Measurements from ENCODE around the gene NKTR. TPM values are rescaled to one million over a fixed set of nuclear protein-coding genes. Genes with fewer than 3 reads are reported as not detected.

Gene NKTR
- total RNA-seq, 2 experiments from 2014 or later: 96.4 to 106 TPM

- CTCF ChIA-PET: interaction anchor here (0.7 to 1.0 kb wide), 2 partner anchors 20 to 89 kb away, joined by 3 read pairs; no protein-coding TSS in a partner anchor
- H3K27me3 Mint-ChIP-seq: peaks cover 2% of the 10 kb centered on the region
Observed at GRCh38 chr3:42654331-42655201, 54.1 kb downstream of the NKTR start.

GRCh38 chr3:42655331-42655888 is 54.9 kb downstream of the NKTR start:
- ChIA-PET POLR2A (no interaction called here), CTCF (interaction anchor here (0.6 kb wide), 1 partner anchor 20 kb away, joined by 3 read pairs; no protein-coding TSS in a partner anchor)
- no peak for DNase-seq
- Mint-ChIP-seq H3K4me3 (no peak overlapping the region), H3K9me3 (no peaks in the 10 kb centered on the region), H3K27ac (no peak overlapping the region), H3K36me3 (ENCODE audit: low read depth) (no peaks in the 10 kb centered on the region), H3K27me3 (peaks cover 2% of the 10 kb centered on the region), H3K4me1 (peaks cover 20% of the 10 kb centered on the region)

More at GRCh38 chr3:42654331-42655201, 54.1 kb downstream of the NKTR start:
- Mint-ChIP-seq H3K4me1 (peaks cover 20% of the 10 kb centered on the region), H3K4me3 (peak overlapping the region; percentile 10), H3K9me3 (no peaks in the 10 kb centered on the region), H3K36me3 (ENCODE audit: low read depth) (no peaks in the 10 kb centered on the region), H3K27ac (peak overlapping the region; percentile 19)
- no peak for DNase-seq
- POLR2A ChIA-PET: no interaction called here

DNA sequence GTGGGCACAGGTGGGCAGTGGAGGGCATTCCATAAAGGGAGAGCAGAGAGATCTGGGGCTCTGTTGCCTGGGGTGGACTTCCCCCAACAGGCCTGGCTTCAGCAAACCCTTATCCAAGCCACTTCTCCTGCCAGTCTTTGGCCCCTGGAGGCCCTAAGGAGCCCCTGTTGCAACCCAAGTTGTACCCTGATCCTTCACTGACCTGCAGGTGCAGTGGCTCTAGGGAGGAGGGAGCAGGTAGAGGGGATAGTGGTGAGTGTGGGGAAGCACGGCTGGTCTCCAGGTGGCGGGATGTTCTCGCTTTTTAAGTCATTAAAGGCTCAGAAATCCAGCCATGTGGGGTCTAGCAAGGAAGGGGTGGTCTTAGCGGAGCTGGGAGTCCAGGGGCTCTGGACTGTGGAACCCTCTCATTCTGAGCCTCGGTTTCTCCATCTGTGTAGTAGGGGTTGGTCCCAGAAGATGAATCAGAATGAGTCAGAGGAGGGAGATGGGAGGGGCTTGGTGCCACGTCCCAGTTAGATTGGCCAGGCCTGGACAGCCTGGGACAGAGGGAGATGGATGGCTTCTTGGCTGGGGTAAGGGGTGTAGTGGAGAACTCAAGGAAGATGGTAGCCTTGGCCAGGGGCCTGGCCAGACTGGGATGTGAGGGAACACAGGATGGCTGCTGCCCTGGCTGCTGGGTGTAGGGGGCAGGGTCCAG is 55.6 kb downstream of the NKTR start:
- H3K27me3 Mint-ChIP-seq: peaks cover 2% of the 10 kb centered on the region

GRCh38 chr3:42656680-42657610 is 56.5 kb downstream of the NKTR start:
- ChIA-PET POLR2A (no interaction called here), CTCF (interaction anchor here (0.8 to 2.8 kb wide), 2 partner anchors 9 kb away, joined by 3 to 6 read pairs; no protein-coding TSS in a partner anchor)
- Mint-ChIP-seq H3K27me3 (peaks cover 2% of the 10 kb centered on the region), H3K4me1 (peaks cover 19% of the 10 kb centered on the region), H3K4me3 (no peak overlapping the region), H3K9me3 (no peaks in the 10 kb centered on the region), H3K36me3 (ENCODE audit: low read depth) (no peaks in the 10 kb centered on the region), H3K27ac (no peak overlapping the region)
- DNase-seq: no peak

More for the DNA sequence above, 55.6 kb downstream of the NKTR start:
- Mint-ChIP-seq H3K9me3 (no peaks in the 10 kb centered on the region), H3K4me1 (peaks cover 20% of the 10 kb centered on the region), H3K4me3 (no peak overlapping the region), H3K27ac (no peak overlapping the region), H3K36me3 (ENCODE audit: low read depth) (no peaks in the 10 kb centered on the region)
- CTCF ChIA-PET: interaction anchor here (0.6 to 2.8 kb wide), 3 partner anchors 8 to 19 kb away, joined by 3 to 6 read pairs (median 3); no protein-coding TSS in a partner anchor
- POLR2A ChIA-PET: no interaction called here
- no peak for DNase-seq

- POLR2A ChIA-PET: no interaction called here
- Mint-ChIP-seq H3K4me3 (no peak overlapping the region), H3K27ac (no peak overlapping the region), H3K9me3 (no peaks in the 10 kb centered on the region), H3K4me1 (peaks cover 12% of the 10 kb centered on the region), H3K27me3 (peaks cover 2% of the 10 kb centered on the region), H3K36me3 (ENCODE audit: low read depth) (no peaks in the 10 kb centered on the region)
- no peak for DNase-seq
- CTCF ChIA-PET: interaction anchor here (2.8 kb wide), 1 partner anchor 9 kb away, joined by 6 read pairs; no protein-coding TSS in a partner anchor
Observed at GRCh38 chr3:42657675-42658074, 57.2 kb downstream of the NKTR start.

DNA sequence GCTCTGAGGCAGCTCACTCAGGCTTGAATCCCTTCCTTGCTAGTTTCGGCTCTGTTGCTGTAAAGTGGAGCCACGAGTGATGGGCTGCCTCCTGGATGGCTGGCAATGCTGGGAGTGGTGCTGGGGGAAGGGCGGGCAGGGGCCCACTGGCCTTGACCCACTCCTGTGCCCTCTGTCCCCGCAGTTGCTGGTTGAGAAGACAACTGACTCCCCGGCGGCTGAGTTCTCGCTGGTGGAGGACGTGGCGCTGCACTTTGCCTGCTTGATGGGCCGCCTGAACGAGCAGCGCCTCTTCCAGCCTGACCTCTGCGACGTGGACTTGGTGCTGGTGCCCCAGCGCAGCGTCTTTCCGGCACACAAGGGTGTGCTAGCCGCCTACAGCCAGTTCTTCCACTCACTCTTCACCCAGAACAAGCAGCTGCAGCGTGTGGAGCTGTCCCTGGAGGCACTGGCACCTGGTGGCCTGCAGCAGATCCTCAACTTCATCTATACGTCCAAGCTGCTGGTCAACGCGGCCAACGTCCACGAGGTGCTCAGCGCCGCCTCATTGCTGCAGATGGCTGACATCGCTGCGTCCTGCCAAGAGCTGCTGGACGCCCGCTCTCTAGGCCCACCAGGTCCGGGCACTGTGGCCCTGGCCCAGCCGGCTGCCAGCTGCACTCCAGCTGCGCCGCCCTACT is 57.7 kb downstream of the NKTR start:
- Mint-ChIP-seq H3K4me1 (peaks cover 6% of the 10 kb centered on the region), H3K27me3 (peaks cover 2% of the 10 kb centered on the region), H3K9me3 (no peaks in the 10 kb centered on the region), H3K36me3 (ENCODE audit: low read depth) (no peaks in the 10 kb centered on the region), H3K27ac (peak overlapping the region; percentile 38), H3K4me3 (no peak overlapping the region)
- ChIA-PET CTCF (interaction anchor here (2.8 kb wide), 1 partner anchor 10 kb away, joined by 6 read pairs; no protein-coding TSS in a partner anchor), POLR2A (no interaction called here)
- no peak for DNase-seq

DNA sequence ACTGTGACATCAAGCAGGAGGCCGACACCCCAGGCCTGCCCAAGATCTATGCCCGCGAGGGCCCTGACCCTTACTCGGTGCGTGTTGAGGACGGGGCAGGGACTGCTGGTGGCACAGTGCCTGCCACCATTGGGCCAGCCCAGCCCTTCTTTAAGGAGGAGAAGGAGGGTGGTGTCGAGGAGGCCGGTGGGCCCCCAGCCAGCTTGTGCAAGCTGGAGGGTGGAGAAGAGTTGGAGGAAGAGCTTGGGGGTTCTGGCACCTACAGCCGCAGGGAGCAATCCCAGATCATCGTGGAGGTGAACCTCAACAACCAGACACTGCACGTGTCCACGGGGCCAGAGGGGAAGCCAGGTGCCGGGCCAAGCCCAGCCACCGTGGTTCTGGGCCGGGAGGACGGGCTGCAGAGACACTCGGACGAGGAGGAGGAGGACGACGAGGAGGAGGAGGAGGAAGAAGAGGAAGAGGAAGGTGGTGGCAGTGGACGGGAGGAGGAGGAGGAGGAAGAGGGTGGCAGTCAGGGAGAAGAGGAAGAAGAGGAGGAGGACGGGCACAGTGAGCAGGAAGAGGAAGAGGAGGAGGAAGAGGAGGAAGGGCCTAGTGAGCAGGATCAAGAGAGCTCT is 58.4 kb downstream of the NKTR start:
- Mint-ChIP-seq H3K27me3 (no peaks in the 10 kb centered on the region), H3K4me1 (peaks cover under 1% of the 10 kb centered on the region), H3K27ac (no peak overlapping the region), H3K4me3 (no peak overlapping the region), H3K9me3 (no peaks in the 10 kb centered on the region), H3K36me3 (ENCODE audit: low read depth) (no peaks in the 10 kb centered on the region)
- ChIA-PET POLR2A (no interaction called here), CTCF (interaction anchor here (2.8 kb wide), 1 partner anchor 11 kb away, joined by 6 read pairs; no protein-coding TSS in a partner anchor)
- DNase-seq: no peak

GRCh38 chr3:42659451-42660130 is 59.1 kb downstream of the NKTR start:
- H3K36me3 Mint-ChIP-seq (ENCODE audit: low read depth): no peaks in the 10 kb centered on the region
- CTCF ChIA-PET: interaction anchor here (0.6 kb wide), 1 partner anchor 10 kb away, joined by 4 read pairs; no protein-coding TSS in a partner anchor
- no peak overlapping the region for H3K27ac Mint-ChIP-seq
- no peak for DNase-seq
- H3K9me3 Mint-ChIP-seq: no peaks in the 10 kb centered on the region
- no peaks in the 10 kb centered on the region for H3K4me1 Mint-ChIP-seq
- no peaks in the 10 kb centered on the region for H3K27me3 Mint-ChIP-seq
- POLR2A ChIA-PET: no interaction called here
- no peak overlapping the region for H3K4me3 Mint-ChIP-seq

- Mint-ChIP-seq H3K27me3 (no peaks in the 10 kb centered on the region), H3K4me1 (no peaks in the 10 kb centered on the region), H3K9me3 (no peaks in the 10 kb centered on the region), H3K4me3 (no peak overlapping the region), H3K27ac (no peak overlapping the region), H3K36me3 (ENCODE audit: low read depth) (no peaks in the 10 kb centered on the region)
- ChIA-PET CTCF (interaction anchor here (0.6 to 1.2 kb wide), 2 partner anchors 9 to 79 kb away, joined by 3 to 4 read pairs; partner anchors contain the start of gene SEC22C), POLR2A (no interaction called here)
- DNase-seq: no peak
Observed at GRCh38 chr3:42660131-42660715, 59.7 kb downstream of the NKTR start.

DNA sequence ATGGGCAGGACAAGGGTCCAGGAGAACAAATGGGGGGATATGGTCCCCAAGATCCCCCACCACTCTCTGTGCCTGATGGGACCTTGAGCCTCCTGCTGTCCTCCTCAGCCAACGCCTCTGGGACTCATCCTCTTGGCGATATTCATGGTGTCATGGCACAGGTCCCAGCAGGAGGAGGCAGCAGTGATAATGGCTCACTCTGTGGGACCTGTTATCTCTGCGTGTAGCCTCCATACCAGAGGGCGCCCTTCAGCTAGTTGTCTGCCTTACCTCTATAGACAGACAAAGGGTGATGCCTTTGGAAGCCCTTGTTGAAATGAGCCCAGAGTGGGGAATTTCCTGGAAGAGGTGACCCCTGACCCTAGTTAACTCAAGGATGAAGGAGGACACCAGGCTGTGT is 60.4 kb downstream of the NKTR start:
- Mint-ChIP-seq H3K4me1 (no peaks in the 10 kb centered on the region), H3K36me3 (ENCODE audit: low read depth) (no peaks in the 10 kb centered on the region), H3K27ac (no peak overlapping the region), H3K27me3 (no peaks in the 10 kb centered on the region), H3K4me3 (no peak overlapping the region), H3K9me3 (no peaks in the 10 kb centered on the region)
- POLR2A ChIA-PET: no interaction called here
- DNase-seq: peak; percentile 32
- CTCF ChIA-PET: interaction anchor here (0.6 to 2.0 kb wide), 6 partner anchors 9 to 85 kb away, joined by 3 to 6 read pairs (median 4); partner anchors contain the start of gene SEC22C
